Measurements from ENCODE around the gene CLEC12A. TPM values are rescaled to one million over a fixed set of nuclear protein-coding genes. Genes with fewer than 3 reads are reported as not detected.

The CLEC12A gene
- total and polyA plus RNA-seq, 2 of the 4 experiments (the other 2 are of a cell fraction), result not detected

DNA sequence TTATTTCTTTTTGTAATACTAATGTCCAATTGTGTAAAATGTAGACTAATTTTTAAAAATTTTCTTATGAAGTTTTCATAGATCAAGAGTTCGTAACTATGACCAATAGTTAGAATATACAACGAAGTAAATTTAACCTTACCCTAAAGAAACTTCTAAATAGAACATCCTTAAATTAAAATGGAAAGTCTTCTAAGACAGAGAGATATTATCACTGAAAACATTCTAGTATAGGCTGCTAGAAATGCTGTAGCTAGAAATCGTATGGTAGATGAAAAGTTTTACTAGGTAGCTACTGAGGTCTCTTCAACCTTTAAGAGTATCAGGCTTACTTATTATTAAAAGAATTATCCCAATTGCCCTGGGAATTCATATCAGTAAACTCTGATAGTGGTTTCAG is 40.0 kb upstream of the CLEC12A start:
- no peak for TF ChIP-seq SMC3 (IDR thresholded peaks at IDR 0.05; ENCODE audit: low read depth, low read length)
- no peak for TF ChIP-seq MAZ (IDR thresholded peaks at IDR 0.05; ENCODE audit: borderline replicate concordance, low read depth, low read length)
- TF ChIP-seq, protein P1, sequence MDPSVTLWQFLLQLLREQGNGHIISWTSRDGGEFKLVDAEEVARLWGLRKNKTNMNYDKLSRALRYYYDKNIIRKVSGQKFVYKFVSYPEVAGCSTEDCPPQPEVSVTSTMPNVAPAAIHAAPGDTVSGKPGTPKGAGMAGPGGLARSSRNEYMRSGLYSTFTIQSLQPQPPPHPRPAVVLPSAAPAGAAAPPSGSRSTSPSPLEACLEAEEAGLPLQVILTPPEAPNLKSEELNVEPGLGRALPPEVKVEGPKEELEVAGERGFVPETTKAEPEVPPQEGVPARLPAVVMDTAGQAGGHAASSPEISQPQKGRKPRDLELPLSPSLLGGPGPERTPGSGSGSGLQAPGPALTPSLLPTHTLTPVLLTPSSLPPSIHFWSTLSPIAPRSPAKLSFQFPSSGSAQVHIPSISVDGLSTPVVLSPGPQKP (IDR thresholded peaks at IDR 0.05; ENCODE audit: borderline replicate concordance, low read depth, low read length), result no peak
- TF ChIP-seq FOS (IDR thresholded peaks at IDR 0.05; ENCODE audit: low read depth, low read length), result no peak
- TF ChIP-seq CEBPB (IDR thresholded peaks at IDR 0.05; ENCODE audit: low read depth, low read length), result no peak
- TF ChIP-seq RCOR1 (IDR thresholded peaks at IDR 0.05; ENCODE audit: insufficient replicate concordance, low read length), result no peak
- TF ChIP-seq, protein P2, sequence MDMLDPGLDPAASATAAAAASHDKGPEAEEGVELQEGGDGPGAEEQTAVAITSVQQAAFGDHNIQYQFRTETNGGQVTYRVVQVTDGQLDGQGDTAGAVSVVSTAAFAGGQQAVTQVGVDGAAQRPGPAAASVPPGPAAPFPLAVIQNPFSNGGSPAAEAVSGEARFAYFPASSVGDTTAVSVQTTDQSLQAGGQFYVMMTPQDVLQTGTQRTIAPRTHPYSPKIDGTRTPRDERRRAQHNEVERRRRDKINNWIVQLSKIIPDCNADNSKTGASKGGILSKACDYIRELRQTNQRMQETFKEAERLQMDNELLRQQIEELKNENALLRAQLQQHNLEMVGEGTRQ (IDR thresholded peaks at IDR 0.05; ENCODE audit: low read depth, low read length), result no peak
- TF ChIP-seq MAFK (IDR thresholded peaks at IDR 0.05; ENCODE audit: low read depth, low read length), result no peak
- no peak overlapping the region for H3K27ac ChIP-seq (ENCODE audit: insufficient read depth, low read length)
- H3K4me2 ChIP-seq (ENCODE audit: low read depth, low read length), result no peak overlapping the region
- no peaks in the 10 kb centered on the region for H4K20me1 ChIP-seq (ENCODE audit: insufficient read depth, low read length)
- peaks cover 3% of the 10 kb centered on the region for H3K27me3 ChIP-seq (ENCODE audit: control insufficient read depth, insufficient read depth, low read length)
- H3K79me1 ChIP-seq (ENCODE audit: low read depth in 1 of 2, low read length in 2 of 2), result no peaks in the 10 kb centered on the region
- no peak overlapping the region for H3K14ac ChIP-seq (replicated peaks; ENCODE audit: low read depth, low read length)
- H3K56ac ChIP-seq (ENCODE audit: extremely low read depth, insufficient read depth, low read length), result no peak overlapping the region
- H3K23ac ChIP-seq (ENCODE audit: low read depth, low read length), result no peak overlapping the region
- no peak overlapping the region for H2AFZ ChIP-seq (replicated peaks; ENCODE audit: low read length, poor library complexity)
- no TSS peak for BruUV-seq (replicated peaks)
- dilution Hi-C loops (cut with HindIII; ENCODE audit: low sequenced_read_pairs, unreplicated experiment), result no loop called here
- H4K8ac ChIP-seq (ENCODE audit: low read depth in 2 of 2, low read length in 2 of 2), result no peak overlapping the region
- WGBS, 2 experiments (ENCODE audit: extremely low coverage in 2 of 2, insufficient read length in 1 of 2), result no CpG with 5 or more reads among the region's 3 CpGs
- no peak overlapping the region for H2BK15ac ChIP-seq (ENCODE audit: low read depth, low read length)
- H2BK20ac ChIP-seq (ENCODE audit: low read depth, low read length), result no peak overlapping the region
- ATAC-seq (ENCODE audit: low read depth) (no peak), DNase-seq (no peak)
- no peak overlapping the region for H4K91ac ChIP-seq (ENCODE audit: insufficient read depth, low read depth, low read length)
- no peaks in the 10 kb centered on the region for H3K4me1 ChIP-seq (ENCODE audit: control insufficient read depth, insufficient read depth, low read length)
- H2AK9ac ChIP-seq (replicated peaks; ENCODE audit: low read depth, low read length, poor library complexity), result no peak overlapping the region
- no peak overlapping the region for H3K4me3 ChIP-seq (ENCODE audit: insufficient read depth, low read depth, low read length)
- no peak overlapping the region for H3K9ac ChIP-seq (ENCODE audit: low read depth, low read length)
- in situ Hi-C loops (cut with MboI; ENCODE audit: low sequenced_read_pairs), result no loop called here
- no peak overlapping the region for H2BK120ac ChIP-seq (ENCODE audit: low read depth, low read length)
- ChIA-PET CTCF (interaction anchor here (1.3 kb wide), 1 partner anchor 141 kb away, joined by 3 read pairs; no protein-coding TSS in a partner anchor), POLR2A (ENCODE audit: unreplicated experiment) (no interaction called here)
- H4K5ac ChIP-seq (ENCODE audit: low read depth, low read length), result no peak overlapping the region
- H3K9me3 ChIP-seq (ENCODE audit: control insufficient read depth, insufficient read depth, low read length), result no peaks in the 10 kb centered on the region
- H3K4ac ChIP-seq (ENCODE audit: low read depth, low read length), result no peak overlapping the region
- no peak overlapping the region for H2AK5ac ChIP-seq (ENCODE audit: low read depth, low read length)
- no peak overlapping the region for H3K18ac ChIP-seq (ENCODE audit: low read depth, low read length)
- H3K9me1 ChIP-seq (ENCODE audit: insufficient read depth, low read length), result no peaks in the 10 kb centered on the region
- H3K36me3 ChIP-seq (ENCODE audit: control insufficient read depth, insufficient read depth, low read length), result no peaks in the 10 kb centered on the region
- intact Hi-C loops (cut with micrococcal nuclease), result no loop called here
- H2BK5ac ChIP-seq (ENCODE audit: low read depth, low read length, poor library complexity, severe bottlenecking), result no peak overlapping the region

All from IMR-90 (cell line).